Activated CD4-positive, CD25-positive, alpha-beta regulatory T cell treated with anti-CD3 and anti-CD28 coated beads, Interleukin-2, amount 50 U/mL, for 24 hours (primary cell): ENCODE measurements around the gene STAT5A.
"Not testable (repeated sequence)": the region's sequence is repeated elsewhere in the genome, so short reads cannot be mapped to it uniquely, and the experiment has no call there.

ENCODE experiments used
- ATAC-seq, 2 donors: fragments of 150-1000 bp; cut with Tn5 transposase; one replicate each; pipeline ENCODE4 v1.10.0; 2021; ENCODE audit warnings: mild to moderate bottlenecking in 1 of 2, moderate library complexity in 1 of 2

STAT5A gene

GRCh38 chr17:42334677-42335076 lies 46.4 kb downstream of the STAT5A start:
- ATAC-seq, result no peak

DNA sequence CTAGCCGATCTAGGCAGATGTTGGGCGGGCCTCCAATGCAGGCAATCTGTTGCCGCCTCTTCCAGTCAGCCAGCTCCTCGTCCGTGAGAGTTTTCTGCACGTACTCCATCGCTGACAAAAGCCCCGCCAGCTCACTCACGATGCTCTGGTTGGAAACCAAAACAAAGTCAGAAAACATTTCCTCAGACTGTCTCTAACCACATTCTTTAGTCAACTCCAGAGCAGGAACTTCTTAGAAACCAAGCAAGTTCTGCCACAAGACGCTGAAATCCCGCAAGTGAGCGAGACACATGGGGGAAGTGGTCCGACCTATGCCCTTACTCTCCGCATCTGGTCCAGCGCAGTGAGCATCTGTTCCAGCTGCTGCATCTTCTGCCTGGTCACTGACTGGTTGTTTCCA lies 49.1 kb downstream of the STAT5A start:
- peak; percentile 55 to 60 for ATAC-seq

GRCh38 chr17:42338427-42338985 lies 50.2 kb downstream of the STAT5A start:
- ATAC-seq, result no peak

DNA sequence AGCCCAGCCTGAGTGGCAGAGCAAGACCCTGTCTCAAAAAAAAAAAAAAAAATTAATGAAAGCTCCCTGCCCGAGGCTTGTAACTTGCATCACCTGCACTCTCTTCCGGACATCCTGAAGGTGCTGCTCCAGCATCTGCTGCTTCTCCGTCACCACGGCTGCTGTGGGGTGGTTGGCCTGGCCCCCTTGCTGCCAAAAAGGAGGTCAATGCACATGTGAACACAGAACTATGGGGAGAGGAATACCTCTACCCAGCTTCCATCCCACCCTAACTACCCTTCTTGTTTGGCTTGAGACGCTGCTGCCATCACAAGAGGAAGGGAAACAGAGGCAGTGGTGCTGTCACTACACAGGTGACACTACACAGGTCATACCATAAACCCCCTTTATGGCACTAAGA lies 50.9 kb downstream of the STAT5A start:
- ATAC-seq, result no peak

DNA sequence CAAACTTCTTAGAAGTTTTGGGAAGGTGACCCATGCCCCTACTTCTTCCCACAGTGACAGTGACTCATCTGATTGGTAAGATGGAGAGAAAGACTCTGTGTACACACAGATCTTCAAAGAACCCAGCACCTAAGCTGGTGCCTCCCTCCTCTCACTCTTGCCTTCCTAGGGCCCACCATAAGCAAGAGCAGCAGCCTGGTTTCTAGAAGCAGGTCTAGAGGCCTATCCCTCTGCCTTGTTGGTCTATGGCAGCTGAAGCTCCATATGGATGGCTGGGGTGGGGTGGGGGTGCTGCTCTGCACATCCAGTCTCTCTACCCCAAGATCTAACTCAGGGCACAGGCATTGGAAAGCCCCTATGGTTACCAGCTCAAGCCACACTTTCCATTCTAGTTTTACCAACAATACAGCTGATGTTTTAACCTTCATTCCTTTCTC lies 52.4 kb downstream of the STAT5A start:
- peak; percentile 47 to 51 for ATAC-seq

GRCh38 chr17:42341568-42341967 lies 53.3 kb downstream of the STAT5A start:
- ATAC-seq, result no peak

DNA sequence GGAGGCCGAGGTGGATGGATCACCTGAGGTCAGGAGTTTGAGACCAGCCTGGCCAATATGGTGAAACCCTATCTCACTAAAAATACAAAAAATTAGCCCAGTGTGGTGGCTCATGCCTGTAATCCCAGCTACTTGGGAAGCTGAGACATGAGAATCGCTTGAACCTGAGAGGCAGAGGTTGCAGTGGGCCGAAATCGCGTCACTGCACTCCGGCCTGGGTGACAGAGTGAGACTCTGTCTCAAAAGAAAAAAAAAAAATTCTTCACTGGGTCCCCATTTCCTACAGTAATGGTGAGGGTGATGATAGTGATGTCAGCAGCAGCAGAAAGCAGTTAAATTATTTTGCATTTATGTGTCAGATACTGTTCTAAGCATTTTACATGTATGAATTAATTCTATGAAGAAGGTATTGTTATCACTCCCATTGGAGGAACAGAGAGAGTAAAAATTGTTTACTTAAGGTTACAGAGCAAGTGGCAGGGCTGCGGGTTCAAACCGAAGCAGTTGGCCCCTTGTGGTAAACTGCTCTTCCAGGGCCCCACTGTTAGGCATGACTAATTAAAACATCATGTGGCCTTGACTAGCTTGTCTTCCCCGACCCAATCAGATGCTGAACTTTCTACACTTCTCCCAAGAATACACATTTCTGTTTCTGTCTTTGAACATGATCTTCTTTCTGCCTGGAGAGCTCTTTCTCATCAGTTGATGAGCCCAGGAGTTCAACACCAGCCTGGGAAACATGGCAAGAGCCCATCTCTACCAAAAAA lies 54.1 kb downstream of the STAT5A start:
- ATAC-seq, result peak; percentile 88

- ATAC-seq, result no peak
These were observed 57.2 kb downstream of the STAT5A start for GRCh38 chr17:42345396-42346073.

DNA sequence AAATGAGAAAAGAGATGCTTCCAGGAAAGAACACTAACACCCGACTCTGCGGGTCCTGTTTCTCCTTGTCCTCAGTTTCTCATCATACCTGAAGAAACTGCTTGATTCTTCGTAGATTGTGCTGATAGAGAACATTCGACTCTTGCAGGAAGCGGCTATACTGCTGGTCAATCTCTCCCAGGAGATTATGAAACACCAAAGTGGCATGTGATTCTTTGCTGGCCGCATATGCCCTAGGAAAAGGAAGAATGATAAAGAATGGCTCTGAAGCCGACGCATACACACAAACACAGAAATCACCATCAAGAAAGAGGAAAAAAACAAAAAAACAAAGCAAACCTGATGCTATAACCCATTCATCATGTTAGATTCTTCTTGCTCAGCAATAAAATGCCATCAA lies 58.2 kb downstream of the STAT5A start:
- no peak for ATAC-seq

- ATAC-seq, result no peak
These were observed 58.9 kb downstream of the STAT5A start for GRCh38 chr17:42347198-42347597.

GRCh38 chr17:42347606-42348005 lies 59.3 kb downstream of the STAT5A start:
- ATAC-seq, result no peak

DNA sequence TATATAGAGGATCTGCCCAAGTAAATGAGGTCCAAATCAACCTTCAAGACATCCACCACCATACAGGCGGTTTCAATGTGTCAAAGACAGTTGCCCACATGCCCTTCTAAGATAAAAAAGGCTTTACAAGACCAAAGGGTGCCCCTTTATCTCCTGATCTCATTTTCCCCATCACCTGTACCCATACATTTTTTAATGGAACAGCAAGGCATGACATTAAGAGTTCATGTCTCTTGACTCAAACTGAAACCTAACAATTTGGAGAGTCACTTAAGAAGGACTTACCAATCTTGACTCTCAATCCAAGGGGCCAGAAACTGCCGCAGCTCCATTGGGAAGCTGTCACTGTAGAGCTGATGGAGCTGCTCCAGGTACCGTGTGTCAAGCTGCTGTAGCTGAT lies 59.8 kb downstream of the STAT5A start:
- ATAC-seq, result no peak

GRCh38 chr17:42354956-42355843 lies 66.9 kb downstream of the STAT5A start:
- ATAC-seq, result no peak

DNA sequence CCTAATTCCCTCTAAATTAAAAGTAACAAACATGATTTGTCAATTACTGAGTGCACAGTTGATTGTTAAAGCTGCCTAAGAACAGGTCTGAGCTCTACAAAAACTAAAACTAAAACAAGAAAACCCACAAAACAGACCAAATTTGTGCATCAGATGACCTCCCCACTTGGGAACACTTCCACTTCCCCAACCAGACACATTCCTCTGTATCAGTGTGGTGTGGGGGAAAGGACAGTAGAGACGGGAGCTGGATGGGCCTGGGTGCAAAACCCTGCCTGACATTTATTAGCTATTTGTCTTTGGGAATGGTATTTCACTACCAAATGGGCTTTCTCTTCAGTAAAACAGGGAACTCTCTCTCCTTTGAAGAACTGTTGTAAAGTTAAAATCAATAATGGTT lies 70.1 kb downstream of the STAT5A start:
- no peak for ATAC-seq

GRCh38 chr17:42359133-42359532 lies 70.8 kb downstream of the STAT5A start:
- no peak for ATAC-seq

GRCh38 chr17:42360388-42360787 lies 72.1 kb downstream of the STAT5A start:
- not testable (repeated sequence) for ATAC-seq
